ENCODE measurements around the gene RGS12.

Gene RGS12

DNA sequence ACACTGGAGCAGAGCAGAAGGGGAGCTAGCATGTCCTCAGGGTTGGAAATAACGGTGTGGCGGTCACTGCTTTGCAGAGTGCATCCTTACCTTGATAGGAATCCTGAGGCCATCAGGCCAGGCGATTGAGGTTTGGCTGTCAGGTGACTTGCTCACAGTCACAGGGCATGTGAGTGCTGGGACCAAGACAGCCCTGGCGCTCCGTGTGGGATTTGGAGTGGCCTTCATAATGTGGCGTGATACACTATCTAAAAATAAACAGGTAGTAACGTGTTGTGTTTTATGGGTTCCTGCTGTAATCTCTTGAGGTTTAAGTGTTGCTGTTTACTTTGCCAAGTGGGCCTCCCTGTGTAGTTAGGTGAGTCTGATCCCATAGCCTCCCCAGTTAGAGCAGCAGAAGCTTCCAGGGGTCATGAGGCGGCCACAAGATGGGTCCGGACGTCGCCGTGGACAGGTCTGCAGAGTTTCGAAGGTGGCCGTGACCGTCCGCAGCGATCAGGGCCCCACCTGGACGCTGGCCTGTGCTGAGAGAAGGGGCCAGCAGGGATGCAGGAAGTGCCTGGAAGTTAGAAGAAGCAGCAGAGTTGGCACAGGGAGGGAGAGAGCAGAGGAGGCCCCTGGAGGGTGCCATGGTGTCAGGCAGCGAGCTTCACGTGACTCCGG lies 27.7 kb downstream of the RGS12 start:
- TF ChIP-seq, protein P1, sequence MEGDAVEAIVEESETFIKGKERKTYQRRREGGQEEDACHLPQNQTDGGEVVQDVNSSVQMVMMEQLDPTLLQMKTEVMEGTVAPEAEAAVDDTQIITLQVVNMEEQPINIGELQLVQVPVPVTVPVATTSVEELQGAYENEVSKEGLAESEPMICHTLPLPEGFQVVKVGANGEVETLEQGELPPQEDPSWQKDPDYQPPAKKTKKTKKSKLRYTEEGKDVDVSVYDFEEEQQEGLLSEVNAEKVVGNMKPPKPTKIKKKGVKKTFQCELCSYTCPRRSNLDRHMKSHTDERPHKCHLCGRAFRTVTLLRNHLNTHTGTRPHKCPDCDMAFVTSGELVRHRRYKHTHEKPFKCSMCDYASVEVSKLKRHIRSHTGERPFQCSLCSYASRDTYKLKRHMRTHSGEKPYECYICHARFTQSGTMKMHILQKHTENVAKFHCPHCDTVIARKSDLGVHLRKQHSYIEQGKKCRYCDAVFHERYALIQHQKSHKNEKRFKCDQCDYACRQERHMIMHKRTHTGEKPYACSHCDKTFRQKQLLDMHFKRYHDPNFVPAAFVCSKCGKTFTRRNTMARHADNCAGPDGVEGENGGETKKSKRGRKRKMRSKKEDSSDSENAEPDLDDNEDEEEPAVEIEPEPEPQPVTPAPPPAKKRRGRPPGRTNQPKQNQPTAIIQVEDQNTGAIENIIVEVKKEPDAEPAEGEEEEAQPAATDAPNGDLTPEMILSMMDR (IDR thresholded peaks at IDR 0.05), result no peak
- peak; percentile 62 for DNase-seq (ENCODE audit: low spot score)
- no peak overlapping the region for H3K27ac ChIP-seq
- no peak overlapping the region for H3K4me3 ChIP-seq

DNA sequence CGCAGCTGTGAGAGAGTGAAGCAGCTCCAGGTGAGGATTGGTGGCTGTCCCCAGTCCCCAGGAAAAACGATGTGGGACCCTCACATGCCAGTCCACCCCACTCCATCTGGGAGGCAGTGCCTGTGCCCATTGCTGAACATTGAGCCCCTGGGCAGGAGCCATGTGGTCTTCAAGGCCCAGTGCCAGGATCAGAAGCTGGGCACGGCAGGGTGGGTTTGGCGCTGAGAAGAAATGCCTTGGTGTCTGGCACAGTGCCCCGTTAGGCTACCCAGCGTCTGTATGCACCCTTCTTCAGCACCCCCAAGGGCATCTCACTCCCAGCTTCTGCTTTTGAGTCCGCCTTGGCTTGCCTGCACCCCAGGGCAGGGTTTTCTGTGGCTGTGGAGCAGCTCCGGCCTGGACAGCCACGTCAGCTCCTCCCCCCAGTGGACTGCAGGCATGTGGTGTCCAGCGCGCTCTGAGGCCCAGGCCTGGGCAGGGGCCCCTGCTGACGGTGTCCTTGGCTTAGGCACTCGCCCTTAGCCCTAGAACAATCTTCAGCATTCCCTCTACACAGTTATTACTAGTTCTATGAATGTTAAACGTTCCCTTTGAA lies 28.6 kb downstream of the RGS12 start:
- TF ChIP-seq, protein P1 (IDR thresholded peaks at IDR 0.05), result no peak
- DNase-seq (ENCODE audit: low spot score), result peak; percentile 71
- Histone ChIP-seq H3K4me3 (no peak overlapping the region), H3K27ac (peak overlapping the region; percentile 17 to 42)

DNA sequence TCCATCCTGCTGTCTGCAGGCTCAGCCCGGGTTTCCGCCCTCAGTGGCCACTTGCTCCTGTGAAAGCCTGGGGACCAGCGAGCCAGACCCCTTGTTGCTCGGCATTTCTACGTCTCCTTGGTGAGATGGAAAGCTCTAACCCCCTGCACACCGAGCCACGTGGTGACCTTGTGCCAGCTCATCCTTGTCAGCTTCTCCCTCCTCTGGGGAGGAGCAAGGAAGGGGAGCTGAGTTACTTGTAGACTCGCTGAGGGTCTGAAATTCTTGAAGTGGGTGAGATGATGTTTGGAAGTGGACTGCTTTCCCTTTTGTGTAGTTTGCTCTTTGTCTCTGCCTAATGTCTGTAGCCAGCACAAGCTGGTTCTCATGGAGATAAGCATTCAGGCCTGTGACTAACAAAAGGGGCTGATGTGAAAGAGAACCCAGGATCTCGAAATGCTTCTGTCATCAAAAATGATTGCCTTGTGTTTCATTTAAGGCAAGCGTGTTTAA lies 29.3 kb downstream of the RGS12 start:
- peak; percentile 65 for DNase-seq (ENCODE audit: low spot score)
- peak overlapping the region in 1 of 2 donors; percentile 42 for H3K27ac ChIP-seq
- TF ChIP-seq, protein P1 (IDR thresholded peaks at IDR 0.05), result no peak
- H3K4me3 ChIP-seq, result no peak overlapping the region

DNA sequence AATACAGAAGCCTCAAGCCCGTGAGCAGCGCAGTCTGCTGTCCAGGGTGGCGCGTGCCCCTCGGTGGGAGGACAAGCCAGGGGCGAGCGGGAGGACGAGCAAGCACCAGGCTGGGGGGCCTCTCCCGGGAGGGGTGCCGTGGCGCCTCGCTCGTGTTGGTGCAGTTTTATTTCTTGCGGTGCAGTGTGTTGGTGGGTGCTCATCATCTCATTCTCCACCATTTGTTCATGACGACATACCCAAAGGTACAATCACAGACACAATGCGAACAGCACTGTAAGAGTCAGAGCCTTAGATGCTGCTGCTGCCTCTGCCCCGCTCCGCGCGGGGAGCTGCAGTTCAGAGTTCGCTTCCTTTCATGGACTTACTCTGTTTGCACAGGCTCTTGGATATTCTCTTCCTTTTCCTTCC lies 30.3 kb downstream of the RGS12 start:
- TF ChIP-seq, protein P1 (IDR thresholded peaks at IDR 0.05), result no peak
- Histone ChIP-seq H3K27ac (no peak overlapping the region), H3K4me3 (no peak overlapping the region)
- DNase-seq (ENCODE audit: low spot score), result peak; percentile 62

DNA sequence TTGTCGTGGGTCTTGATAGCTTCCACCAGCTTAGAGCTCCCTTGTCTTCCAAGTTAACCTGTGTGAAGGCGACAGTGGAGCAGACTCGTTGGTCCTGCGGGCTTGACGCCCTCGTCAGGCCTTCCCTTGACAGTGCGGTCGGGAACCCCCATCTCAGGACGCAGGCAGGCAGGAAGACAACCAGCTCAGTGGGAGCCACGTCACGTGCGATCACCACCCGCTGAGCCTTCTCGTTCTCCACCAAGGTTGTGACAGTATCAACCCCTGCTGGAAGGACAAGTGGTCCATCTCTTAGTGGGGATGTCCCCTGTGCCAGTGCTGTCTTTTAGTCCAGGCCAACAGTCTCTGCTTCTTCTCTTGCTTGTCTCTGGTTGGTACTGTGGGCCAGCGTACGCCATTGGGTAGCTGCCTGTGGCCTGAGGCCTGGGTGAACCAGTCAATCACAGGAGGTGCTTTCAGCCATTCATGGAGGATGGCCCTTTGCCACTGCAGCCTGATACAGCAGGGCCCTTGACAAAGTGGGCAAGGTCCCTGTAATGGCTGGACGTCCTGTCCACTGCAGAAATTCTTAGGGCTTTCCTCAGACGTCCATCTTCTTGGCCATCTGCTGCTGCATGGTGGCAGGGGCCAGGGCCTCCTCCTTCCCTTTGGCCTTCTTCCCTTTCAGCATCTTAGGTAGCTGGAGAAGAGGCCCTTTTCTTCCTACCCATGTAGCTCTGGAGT lies 31.4 kb downstream of the RGS12 start:
- no peak overlapping the region for H3K27ac ChIP-seq
- TF ChIP-seq, protein P1 (IDR thresholded peaks at IDR 0.05), result no peak
- no peak overlapping the region for H3K4me3 ChIP-seq
- peak; percentile 54 for DNase-seq (ENCODE audit: low spot score)

DNA sequence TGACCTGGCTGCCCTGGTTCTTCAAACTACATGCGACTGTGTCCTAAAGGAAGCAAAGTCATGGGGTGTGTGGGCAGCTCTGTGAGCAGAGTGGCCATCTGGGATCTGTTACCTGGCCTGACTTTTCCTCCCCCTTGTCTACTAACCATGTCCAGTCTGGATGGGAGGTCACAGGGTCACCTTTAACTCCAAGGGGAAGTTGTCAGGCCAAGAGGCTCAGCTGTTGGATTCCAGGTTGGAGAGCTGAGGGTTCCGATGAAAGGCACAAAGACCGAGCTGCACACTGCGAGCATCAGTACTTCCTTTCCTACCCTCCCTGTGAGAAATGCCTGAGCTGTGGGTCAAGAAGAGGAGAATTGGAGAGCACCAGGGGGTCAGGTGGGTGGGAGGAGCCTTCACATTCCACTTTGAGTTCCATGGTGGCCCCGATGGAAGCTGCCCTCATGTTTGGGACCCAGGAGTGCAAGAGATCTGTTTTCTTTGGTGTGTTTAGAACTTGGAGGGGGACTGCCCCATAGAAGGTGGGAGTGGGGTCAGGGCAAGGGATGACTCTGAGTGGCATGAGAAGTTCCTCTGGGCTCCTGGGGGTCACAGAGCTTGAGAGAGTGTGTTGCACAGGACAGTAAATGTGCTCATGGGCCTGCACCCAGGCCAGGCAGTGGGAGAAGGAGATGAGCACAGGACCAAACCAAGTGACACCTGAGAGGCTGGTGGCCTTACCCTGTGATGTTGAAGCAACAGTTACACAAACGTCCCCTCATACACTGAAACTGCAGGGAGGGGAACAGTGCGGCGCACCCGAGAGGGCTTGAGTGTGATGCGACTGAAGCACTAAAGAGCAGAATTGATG lies 36.2 kb downstream of the RGS12 start:
- DNase-seq (ENCODE audit: low spot score), result peak; percentile 38
- Histone ChIP-seq H3K4me3 (no peak overlapping the region), H3K27ac (no peak overlapping the region)
- TF ChIP-seq, protein P1 (IDR thresholded peaks at IDR 0.05), result no peak
